GM12891 (cell line): Measurements from ENCODE around the gene MLIP.

Source experiments
- PAX5 ChIP-seq: IDR thresholded peaks from 2 replicates; pipeline ENCODE4 v1.6.1; 2011; ENCODE audit warnings: low read length, moderate library complexity, mild to moderate bottlenecking; ENCODE audit not compliant: insufficient read depth, severe bottlenecking
- POLR2A ChIP-seq: IDR thresholded peaks from 2 replicates; pipeline ENCODE4 v1.6.1; 2011; ENCODE audit warnings: low read depth, low read length, control low read depth
- POLR2AphosphoS5 ChIP-seq: IDR thresholded peaks from 2 replicates; pipeline ENCODE4 v1.6.1; 2011; ENCODE audit warnings: low read depth, low read length, control low read depth
- POU2F2 ChIP-seq: IDR thresholded peaks from 2 replicates; pipeline ENCODE4 v1.6.1; 2011; ENCODE audit warnings: low read depth, mild to moderate bottlenecking, control low read depth, low read length, moderate library complexity
- SPI1 ChIP-seq: IDR thresholded peaks from 2 replicates; pipeline ENCODE4 v1.6.1; 2011; ENCODE audit warnings: low read depth, low read length, control low read depth
- TAF1 ChIP-seq: IDR thresholded peaks from 2 replicates; pipeline ENCODE4 v1.6.1; 2011; ENCODE audit warnings: low read depth, low read length, control low read depth

DNA sequence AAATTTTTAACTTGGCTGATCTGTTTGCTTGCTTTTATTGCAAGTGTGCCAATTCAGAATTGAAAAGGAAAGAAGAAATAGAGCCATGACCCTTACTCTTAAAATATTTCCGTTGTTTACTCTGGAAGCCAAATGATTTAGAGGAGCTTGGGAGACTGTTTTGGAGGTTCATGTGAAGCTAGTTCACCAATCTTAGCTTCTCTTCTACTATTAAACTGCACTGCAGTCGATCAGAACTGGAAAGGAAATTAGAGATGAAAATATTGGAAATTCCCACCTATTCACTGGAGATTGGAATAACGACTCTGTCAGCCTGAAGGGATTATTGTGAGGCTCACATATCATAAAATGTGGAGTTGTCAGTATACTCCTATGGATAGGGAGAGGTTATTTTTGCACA lies 81.8 kb downstream of the MLIP start:
- no peak for TF ChIP-seq POLR2AphosphoS5
- TF ChIP-seq TAF1, result no peak
- no peak for TF ChIP-seq POLR2A
- no peak for TF ChIP-seq POU2F2
- no peak for TF ChIP-seq PAX5
- TF ChIP-seq SPI1, result no peak
